Renal pelvis (tissue), 4 donors: ENCODE results near the gene PARD3B. TPM values are rescaled to one million over a fixed set of nuclear protein-coding genes. Genes with fewer than 3 reads are reported as not detected.

Experiments
- DNase-seq: peaks from one replicate; pipeline ENCODE4 v3.0.0-alpha.2; 2013
- polyA plus RNA-seq, 3 donors: library from polyadenylated mRNA; unstranded; fragments of 120-200 nt; gene quantifications; one replicate each; pipeline ENCODE4 v1.2.1, GENCODE V29; 2013; ENCODE audit not compliant: insufficient read length in 3 of 3

Gene PARD3B
- polyA plus RNA-seq, 3 donors: 33.2 to 37.3 (median 34.3) TPM

DNA sequence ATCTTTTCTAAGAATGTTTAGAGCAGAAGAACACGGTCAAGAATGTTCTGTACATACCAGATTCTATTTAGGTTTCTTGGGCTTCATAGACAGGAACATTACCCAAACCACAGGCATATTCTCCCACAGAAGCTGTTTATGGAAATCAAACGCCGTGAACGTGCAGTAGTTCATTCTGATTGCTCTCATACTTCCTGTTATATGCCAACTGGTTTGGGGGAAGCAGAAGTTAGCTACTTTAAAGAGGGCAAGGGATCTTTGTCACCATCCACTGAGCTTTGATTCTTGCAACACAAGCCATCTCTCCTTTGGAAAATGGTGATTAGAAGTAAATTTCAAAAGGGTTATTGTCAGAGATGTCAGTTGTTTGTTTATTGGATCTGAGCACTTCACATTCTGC is 954.8 kb downstream of the PARD3B start:
- no peak for DNase-seq

DNA sequence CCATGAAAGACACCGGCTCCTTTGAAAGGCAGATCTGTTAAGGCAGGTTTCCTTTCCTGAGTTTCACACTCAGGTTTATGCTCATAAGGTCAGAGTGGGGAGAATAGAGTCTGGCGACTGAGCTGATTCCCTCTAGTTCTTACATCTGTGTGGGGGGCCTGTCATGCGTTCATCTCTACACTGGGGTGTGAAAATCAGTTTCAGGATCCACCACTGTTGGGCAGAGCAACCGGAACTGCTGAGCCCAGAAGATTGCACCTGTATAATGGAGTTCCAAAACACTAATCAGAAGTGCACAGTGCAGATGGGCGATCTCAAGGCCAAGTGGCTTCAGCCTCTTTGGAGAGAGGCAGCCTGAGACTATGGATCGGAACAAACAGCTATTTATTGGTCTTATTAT is 955.7 kb downstream of the PARD3B start:
- no peak for DNase-seq

DNA sequence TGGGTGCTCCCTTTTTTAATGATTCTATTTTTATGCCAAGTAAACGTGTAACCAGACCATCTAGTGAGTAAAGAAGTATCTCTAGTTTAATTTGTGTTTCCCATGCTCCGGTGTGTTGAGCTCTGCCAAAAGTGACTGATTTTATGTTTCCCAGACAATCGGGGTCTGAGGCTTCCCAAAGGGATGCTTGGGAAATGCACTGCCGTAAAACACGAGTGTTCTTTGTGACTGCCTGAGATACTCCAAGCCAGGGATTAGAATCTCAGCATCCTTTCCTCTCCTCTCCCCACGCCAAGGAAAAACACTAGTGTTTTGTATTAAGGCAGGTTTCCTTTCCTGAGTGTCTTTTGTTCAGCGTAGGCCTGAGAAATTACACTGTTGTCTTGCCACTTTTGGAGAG is 956.6 kb downstream of the PARD3B start:
- DNase-seq: no peak

DNA sequence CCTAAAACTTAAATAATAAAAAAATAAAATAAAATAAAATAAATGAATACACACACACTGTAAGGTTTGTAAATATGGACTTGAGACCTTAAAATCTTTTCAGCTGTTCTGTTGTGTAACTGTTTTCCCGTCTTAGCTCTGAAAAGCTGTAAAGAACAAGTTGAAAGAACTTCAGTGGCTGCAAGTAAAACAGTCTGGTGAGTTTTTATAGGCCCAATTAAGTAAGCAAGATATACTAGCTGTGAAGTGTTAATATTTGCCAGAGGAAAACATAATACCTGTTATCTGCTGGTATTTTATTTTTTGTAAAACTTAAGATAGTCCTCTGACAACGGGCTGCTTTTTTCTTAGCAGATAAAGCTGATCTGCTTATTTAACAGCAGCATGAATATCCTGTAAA is 960.1 kb downstream of the PARD3B start:
- DNase-seq: no peak

DNA sequence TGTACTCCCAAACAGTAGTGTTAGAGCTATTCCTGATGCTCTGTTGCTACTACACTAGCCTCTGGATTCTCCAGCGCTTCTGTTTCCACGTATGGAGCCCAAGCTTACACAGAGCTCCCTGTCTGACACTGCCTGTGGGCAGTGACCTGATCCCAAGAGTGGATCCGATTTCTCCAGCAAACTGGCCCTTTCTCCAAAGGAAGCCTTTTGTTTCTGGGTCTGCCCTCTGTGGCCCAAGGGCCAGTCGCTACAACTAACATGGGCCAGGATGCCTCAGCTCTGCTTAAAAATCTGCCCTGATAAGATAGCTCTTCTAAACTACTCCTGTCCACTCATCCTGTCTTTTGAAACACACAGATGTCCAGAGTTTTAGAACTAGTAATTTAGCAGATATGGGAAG is 964.4 kb downstream of the PARD3B start:
- DNase-seq: no peak

DNA sequence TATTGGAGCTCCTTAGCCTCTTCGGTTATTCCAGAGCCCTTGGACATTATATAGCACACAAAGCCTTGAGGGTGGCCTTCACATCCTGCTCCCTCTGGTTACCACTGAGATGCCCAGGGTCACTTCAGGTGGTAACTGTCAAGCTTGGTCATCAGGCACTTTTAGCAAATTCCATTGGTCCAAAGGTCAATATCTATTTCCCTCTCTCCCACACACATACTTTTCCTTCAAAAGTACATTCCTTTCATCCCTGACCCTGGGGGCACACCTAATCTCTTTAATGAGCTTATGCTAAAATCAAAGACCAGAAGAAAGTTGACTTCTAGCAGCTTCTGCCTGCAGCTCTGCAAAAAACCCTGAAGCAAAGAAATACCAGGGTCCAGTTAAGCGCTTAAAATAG is 965.1 kb downstream of the PARD3B start:
- no peak for DNase-seq

DNA sequence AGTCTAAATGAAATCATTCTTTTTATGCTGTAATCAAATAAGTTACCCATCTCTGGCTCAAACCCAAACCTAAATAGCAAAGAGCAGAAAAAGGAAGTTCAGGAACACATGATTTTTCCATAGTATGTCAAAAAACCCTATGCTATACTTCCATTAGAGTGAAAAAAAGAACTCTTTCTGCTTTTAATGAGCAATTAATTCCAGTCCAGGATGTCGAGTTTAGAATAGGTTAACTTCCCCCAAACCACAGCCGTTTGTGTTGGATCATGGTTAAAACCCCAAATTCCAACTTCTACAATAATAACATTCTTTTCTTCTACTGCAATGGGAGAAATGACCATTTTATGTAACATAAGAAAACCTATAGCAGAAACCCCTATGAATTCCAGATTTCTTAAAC is 965.9 kb downstream of the PARD3B start:
- no peak for DNase-seq

DNA sequence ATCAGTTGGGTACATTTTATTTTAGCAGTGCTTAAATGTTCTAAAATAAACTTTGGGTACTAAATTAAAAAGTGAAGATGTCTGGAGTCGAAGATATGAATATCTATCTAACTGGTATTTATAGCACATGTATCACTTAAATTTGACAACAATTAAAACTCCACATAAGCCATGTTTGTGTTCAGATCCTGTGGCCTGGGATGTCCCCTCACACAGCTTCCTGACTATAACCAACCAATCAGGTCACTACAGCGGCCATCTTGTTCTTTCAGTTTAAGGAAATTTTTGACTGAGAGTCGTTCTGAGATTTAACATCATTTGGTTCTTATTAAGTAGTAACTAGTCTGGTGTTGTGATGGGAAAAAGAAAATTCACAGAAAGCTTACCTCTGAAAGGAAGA is 966.4 kb downstream of the PARD3B start:
- DNase-seq: no peak

DNA sequence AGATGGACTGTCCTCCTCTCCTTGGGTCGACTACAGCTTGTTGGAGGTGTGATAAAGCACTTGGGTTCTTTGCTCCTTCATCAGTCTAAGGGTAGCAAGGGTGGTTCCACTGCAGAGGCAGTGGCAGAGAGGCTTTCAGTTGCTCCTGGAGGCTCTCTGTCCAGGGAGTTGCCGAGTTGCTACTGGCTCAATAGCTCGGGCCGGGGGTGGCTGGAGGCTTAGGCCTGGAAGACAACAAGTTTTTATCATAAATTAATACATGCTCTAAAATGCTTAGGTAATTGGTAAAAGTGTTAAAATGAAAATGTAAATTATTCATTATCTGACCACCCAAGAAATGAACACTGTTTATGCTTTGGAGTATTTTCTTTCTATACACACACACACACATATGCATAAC is 975.0 kb downstream of the PARD3B start:
- no peak for DNase-seq

DNA sequence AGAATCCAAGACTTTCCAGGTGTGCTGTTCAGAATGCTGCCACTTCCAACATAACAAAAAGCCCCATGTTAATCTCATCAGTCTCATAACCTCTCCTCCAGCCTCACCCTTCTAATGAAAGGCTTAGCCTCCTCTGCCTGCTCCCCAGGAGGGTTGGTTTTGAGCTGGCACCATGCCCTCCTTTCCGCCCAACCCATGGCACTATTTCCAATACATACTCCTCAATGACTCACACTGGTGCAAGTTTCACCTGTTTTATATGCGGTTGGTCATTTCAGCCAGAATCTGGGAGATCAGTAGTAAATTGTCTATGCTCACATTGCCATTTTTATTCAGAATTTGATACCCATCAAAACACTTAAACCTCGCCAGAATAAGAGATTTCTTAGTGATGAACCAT is 979.4 kb downstream of the PARD3B start:
- no peak for DNase-seq

DNA sequence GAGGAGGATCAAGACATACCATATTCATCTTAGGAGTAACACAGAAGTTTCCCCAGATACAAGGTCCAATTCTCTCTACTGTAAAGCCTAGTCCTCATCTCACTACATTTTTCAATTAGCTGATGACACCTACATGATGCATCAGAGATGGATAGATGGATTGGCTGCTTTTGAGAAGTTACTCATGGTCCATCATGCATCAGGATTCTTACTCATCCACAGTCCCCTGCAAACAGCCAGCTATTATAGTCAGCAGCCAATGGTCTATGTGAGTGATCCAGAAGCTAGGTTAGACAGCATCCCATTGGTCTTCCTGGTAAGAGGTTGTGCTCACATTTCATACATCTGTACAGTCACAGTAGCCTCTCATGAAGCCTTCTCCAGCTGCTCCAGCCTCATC is 982.5 kb downstream of the PARD3B start:
- no peak for DNase-seq

DNA sequence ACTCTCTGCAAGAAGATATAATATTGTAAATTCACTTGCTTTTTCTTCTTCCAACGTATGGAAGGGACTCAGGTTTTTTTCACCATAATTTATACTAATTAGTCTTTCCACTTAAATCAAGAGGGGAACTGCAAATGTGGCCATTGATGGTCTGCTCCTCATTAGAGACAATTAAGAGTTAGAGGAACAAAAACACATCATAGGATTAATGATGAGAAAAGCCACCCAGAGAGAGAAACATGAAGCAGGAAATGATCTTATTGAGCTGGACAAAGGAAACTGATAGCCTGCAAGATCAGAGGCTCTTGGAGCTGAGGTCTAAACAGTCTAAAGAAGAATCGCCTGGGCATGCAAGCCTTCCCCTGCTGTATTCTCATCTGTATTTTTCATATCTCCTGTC is 985.8 kb downstream of the PARD3B start:
- no peak for DNase-seq

DNA sequence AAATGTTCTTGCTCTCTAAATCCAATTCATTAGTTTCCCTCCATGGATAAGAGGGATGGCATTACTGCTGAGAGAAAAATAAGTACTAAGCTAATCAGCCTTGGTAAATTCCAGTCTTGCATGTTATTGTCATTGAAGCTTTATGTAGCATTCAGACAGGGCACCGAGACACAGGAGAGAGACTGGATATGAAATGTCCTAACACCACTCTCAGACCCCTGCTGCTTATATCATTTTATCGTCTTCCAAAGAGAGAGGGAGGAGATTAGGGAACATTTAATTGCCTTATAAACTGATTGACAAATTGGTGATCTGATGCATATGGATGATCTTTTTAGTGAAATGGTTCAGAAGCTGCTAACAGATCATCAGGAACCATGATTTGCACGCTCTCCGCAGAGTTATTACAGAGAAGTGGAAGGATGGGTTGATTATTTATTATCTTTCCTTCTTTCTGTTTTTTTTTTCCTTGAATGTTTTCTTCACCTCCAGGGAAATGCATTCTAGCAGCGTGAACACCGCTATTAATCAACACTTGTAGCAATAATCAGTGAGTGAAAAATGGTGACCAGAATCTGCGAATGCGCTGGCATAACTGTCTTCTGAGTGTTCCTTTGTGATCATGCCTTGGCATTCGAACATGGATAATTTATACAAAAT is 986.3 kb downstream of the PARD3B start:
- DNase-seq: no peak

DNA sequence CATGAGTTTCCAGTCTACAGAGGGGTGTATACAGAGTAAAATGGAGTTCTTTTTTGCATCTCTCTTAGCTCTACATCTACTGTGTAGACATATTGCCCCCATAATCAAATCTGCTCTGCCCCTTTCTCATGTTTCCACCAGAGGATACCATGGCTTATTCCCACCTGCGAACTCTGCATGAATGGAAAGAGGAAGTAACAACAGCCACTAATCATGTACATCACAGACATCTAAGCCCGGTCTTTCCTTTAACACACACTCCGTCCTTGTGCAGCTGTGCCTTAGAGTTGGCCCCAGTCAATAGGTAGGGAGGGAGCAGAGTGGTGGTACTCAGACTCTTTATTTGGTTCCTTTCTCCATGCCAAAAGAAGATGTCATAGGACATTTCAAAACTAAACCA is 989.7 kb downstream of the PARD3B start:
- no peak for DNase-seq

DNA sequence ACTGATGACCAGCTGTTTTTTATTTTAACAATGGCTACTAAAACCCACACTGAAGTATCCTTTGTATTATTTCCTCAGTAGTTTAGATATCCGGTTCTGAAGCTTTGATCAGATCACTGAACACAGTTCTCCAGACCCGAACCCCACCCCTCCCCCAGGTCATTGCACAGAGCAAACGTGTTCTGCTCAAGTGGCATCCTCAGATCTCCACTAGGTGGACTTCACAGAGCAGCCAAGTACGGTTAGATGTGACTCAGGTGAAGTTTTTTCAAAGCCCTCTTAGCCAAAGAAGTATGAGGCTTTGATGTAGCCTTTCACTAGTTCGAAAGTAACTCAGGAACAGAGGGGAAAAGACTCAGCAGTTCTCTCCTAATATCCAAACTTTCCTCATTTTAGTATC is 994.3 kb downstream of the PARD3B start:
- DNase-seq: no peak

DNA sequence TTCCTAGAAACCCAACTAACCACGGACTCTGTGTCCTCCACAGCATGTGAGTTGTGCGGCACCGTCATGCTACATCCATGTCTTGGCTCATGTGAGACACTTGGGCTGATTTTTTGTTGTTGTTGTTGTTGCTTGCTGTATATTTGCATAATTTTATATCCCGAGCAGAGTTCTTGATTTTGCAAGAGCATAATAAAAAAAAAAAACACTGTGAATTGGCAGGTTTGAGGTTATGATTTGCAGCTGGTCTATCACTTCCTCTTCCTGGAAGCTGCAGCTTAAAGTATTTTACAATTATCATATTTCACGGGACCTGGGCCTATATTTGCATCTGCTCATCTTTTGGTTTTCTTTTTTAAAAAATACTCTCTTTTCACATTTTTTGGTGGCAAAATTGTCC is 994.8 kb downstream of the PARD3B start:
- DNase-seq: no peak

DNA sequence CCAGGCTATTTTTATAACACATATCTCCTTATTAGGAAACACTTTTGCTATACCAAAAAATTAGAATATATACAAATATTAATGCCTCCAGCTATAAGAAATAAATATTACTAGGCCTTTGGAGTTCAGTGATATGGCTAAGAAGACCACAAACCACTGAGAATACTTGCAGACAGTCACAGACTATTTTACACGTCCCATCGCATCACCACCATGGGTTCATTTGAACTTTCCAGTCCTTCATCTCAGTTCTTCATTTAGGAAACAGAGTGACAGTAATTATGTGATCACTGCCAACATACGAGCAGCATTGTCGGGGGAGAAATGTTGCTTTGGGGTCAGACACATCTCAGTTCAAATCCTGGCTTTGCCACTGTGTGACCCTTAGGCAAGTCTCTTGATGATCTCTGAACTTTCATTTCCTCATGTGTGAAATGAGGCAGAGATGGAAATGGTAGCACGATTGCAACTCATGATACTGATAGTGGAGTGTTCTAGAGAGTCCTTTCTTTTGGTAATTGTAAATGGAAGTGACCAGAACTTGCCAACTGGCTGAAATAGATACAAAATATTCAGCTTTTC is 998.1 kb downstream of the PARD3B start:
- DNase-seq: no peak

DNA sequence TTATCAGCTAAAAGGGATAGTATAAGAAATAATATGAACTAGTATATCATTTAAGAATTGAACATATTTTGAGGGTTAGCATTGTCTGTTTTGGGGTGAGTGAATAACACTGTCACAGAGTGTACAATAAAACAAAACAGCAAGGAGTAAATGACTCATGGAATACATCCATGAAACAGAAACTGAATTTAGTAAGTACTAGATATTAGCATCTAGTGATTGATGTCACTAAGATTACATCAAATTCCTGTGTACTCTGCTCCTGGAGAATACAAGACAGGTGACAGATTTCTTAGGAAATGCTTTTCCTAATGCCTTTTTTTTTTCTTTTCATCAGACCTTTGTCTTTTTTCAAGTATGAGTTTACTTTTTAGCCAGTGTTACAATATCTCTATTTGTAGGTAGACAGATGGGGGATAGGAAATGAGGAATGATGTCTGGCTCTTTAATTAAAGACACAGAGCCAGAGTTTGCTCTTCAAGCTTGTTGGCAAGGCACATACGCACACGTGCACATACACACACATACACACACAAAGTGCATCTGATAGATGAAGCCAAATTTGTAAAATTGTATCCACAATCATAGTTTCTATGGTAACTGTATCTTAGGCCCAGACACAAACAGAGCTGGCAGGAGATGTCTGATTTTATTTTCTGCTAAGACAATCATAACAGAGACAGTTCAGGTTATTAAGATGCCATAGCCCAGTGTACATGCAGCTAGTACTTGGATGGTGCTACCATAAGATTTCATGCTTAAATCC is 998.8 kb downstream of the PARD3B start:
- no peak for DNase-seq

DNA sequence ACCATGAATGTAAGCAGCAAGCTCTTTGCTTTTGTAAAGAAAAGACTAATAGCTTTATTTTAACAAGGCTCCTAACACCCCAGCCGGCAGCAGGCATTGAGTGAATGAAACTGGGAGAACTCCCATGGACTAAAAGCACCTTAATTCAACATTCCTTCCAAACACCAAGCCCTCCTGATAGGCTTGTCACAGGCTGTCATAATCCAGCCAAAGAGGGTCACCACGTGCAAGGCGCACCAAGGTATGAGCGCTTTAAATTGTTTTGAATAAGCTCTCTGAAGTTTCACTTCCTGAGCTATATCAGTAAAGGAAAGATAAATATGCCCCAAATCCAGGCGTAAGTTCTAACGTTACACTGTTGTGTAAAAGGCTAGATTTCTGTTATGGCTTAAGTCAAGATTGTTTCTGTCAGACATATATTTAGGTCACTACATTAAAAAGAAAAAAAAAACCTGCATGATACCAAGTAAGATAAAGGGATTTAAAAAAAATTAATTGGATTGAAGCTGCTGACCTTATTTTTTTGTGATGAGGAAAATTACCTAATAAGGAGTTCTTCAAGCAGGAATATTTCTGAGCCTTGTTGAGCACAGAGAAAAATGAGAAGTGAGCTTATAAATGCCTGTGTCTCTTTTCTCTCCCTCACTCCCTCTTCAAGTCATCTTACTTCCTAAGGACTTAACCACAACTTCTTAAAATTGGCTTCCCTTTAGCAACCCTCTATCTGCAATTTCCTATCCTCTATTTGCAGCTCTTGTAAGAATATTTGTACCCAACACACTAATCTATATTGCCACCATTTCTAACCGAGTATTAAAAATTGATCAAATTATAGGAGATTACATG is 1000.9 kb downstream of the PARD3B start:
- DNase-seq: no peak

DNA sequence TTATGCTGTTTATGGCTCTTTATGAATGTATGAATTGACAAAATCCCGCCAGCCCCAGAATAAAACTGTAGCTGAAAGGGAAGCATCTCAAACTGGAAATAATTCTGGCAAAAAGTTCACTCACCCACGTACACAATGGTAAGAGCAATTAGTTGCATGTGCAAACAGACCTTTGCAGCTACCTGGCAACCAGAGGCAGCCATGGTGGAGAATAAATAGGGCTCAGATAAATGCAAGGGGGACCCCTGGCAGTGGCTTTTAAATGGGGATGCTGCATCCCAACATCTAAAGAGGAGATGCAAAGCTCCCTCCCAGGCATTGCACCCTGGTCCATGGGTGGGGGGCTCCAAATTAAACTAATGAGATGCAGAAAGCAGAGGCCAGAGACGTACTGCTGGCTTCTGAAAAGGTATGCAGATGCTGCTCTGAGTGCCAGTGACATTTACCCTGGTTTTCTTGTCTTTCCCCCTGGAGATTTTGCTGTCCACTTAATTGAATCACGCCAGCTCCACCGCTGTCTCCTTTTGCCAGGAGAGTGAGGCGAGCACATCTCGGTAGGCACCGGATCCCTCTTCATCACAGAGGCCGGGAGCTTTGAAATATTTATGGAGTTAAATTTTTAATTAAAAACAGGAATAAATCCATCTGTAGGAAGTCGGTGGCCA is 1010.4 kb downstream of the PARD3B start:
- no peak for DNase-seq

DNA sequence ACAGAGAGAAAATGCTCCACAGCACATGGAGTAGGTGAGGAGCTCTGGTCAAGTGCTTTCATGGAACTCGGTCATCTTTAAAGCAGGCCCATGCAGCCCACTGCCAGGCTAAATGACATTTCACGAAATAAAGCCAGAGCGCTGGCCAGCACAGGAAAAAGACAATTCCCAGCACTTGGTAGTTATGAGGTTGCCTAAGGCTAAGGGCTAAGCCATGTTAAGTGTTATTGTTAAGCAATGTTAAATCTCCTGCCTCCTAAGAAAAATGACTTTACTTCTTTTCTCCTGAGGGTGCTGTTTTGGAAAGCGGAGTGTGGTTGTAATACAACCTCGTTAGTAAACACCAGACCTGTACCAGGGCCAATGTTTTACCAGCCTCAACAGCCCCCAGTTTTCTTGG is 1011.1 kb downstream of the PARD3B start:
- DNase-seq: no peak
